Measurements from ENCODE around the gene CTAGE1. TPM values are rescaled to one million over a fixed set of nuclear protein-coding genes. Genes with fewer than 3 reads are reported as not detected.

CTAGE1 gene
- total and polyA plus RNA-seq, 8 donors: not detected

- H3K27ac ChIP-seq: no peak overlapping the region
- intact Hi-C loops (cut with DNase I): no loop called here
- ATAC-seq (no peak), DNase-seq (no peak), FAIRE-seq (no peak)
- H3K27me3 ChIP-seq: peaks cover 0 to 4% (median 1%) of the 10 kb centered on the region in 4 donors
- TF ChIP-seq, protein P1, sequence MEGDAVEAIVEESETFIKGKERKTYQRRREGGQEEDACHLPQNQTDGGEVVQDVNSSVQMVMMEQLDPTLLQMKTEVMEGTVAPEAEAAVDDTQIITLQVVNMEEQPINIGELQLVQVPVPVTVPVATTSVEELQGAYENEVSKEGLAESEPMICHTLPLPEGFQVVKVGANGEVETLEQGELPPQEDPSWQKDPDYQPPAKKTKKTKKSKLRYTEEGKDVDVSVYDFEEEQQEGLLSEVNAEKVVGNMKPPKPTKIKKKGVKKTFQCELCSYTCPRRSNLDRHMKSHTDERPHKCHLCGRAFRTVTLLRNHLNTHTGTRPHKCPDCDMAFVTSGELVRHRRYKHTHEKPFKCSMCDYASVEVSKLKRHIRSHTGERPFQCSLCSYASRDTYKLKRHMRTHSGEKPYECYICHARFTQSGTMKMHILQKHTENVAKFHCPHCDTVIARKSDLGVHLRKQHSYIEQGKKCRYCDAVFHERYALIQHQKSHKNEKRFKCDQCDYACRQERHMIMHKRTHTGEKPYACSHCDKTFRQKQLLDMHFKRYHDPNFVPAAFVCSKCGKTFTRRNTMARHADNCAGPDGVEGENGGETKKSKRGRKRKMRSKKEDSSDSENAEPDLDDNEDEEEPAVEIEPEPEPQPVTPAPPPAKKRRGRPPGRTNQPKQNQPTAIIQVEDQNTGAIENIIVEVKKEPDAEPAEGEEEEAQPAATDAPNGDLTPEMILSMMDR (IDR thresholded peaks at IDR 0.05): no peak
- H3K4me3 ChIP-seq: no peak overlapping the region
- 89 to 96% methylated on average over 2 of the region's 2 CpGs for WGBS, 2 donors
- H3K9me3 ChIP-seq: no peaks in the 10 kb centered on the region
- H3K4me1 ChIP-seq: no peaks in the 10 kb centered on the region
- no peaks in the 10 kb centered on the region for H3K36me3 ChIP-seq
Observed at GRCh38 chr18:22459491-22459890, 41.8 kb upstream of the CTAGE1 start.

DNA sequence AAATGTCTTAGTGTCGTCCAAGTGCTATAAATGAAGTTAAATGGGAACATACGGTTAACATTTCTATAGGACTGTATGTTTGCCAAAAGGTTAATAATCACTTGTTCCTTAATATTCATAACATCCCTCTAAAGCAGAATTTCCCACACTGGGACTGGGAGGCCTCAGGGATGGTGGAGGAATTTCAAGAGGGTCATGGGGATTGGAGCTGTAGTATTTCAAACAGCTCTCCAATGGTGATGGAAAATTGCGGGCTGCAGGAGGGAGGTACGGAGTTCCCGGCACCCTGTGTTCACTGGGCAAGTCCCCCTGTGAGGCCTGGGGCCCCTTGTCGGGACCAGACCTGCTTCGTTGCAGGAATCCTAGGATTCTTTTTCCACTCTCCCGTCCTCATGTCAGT lies 39.8 kb upstream of the CTAGE1 start:
- intact Hi-C loops (cut with DNase I): no loop called here
- DNase-seq (no peak), FAIRE-seq (no peak), ATAC-seq (no peak)
- Histone ChIP-seq H3K9me3 (no peaks in the 10 kb centered on the region), H3K4me3 (no peak overlapping the region), H3K27ac (no peak overlapping the region), H3K27me3 (peaks cover 0 to 4% (median 1%) of the 10 kb centered on the region in 4 donors), H3K4me1 (no peaks in the 10 kb centered on the region), H3K36me3 (no peaks in the 10 kb centered on the region)
- 91 to 94% methylated on average over 8 of the region's 8 CpGs for WGBS, 2 donors
- TF ChIP-seq, protein P1 (IDR thresholded peaks at IDR 0.05): no peak

DNA sequence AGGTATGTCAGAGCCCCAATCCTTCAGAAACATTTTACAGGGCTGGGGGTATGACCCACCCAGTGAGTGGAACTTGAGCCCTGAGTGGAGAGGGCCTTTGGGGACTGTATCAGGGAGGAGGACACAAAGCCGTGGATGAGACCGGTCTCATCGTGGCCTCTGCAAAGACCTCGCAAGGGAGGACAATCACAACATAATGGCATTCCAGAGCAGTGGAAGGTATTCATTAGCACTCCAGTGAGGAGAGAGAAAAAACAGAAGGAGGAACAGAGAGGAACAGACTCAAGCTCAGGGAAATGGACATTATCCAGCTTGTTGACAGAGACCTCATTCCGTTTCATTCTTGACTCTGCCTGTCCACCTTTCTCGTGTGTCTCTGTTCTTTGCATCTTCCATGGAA lies 38.8 kb upstream of the CTAGE1 start:
- Histone ChIP-seq H3K27me3 (peaks cover 0 to 4% (median 1%) of the 10 kb centered on the region in 4 donors), H3K9me3 (no peaks in the 10 kb centered on the region), H3K4me3 (no peak overlapping the region), H3K27ac (no peak overlapping the region), H3K36me3 (no peaks in the 10 kb centered on the region), H3K4me1 (no peaks in the 10 kb centered on the region)
- DNase-seq (no peak), ATAC-seq (no peak), FAIRE-seq (no peak)
- 85% methylated on average over 6 of the region's 6 CpGs for WGBS, 2 donors
- TF ChIP-seq, protein P1 (IDR thresholded peaks at IDR 0.05): no peak
- intact Hi-C loops (cut with DNase I): no loop called here

DNA sequence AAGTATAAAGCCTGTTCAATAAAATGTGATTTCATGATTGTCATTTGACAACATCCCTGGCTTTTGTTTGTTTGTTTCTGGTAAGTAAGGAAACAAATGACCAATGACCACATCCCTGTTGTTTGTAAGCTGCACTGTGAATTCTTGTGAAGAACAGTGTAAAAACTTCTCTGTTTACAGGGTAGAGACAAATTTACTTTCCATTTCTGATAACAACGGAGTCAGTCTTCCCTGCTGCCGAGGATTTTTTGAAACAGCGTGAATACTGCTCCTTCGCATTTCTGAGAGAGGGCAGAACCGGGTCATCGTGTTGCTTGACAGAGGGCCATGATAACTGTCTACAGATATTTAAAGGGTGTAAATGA lies 38.4 kb upstream of the CTAGE1 start:
- no peaks in the 10 kb centered on the region for H3K36me3 ChIP-seq
- WGBS, 2 donors: 66% methylated on average over 6 of the region's 6 CpGs
- DNase-seq (no peak), FAIRE-seq (no peak), ATAC-seq (no peak)
- TF ChIP-seq, protein P1 (IDR thresholded peaks at IDR 0.05): no peak
- no peaks in the 10 kb centered on the region for H3K9me3 ChIP-seq
- no peaks in the 10 kb centered on the region for H3K4me1 ChIP-seq
- intact Hi-C loops (cut with DNase I): no loop called here
- H3K27me3 ChIP-seq: peaks cover 0 to 4% (median 1%) of the 10 kb centered on the region in 4 donors
- no peak overlapping the region for H3K4me3 ChIP-seq
- H3K27ac ChIP-seq: no peak overlapping the region

- H3K27ac ChIP-seq: no peak overlapping the region
- H3K36me3 ChIP-seq: no peaks in the 10 kb centered on the region
- TF ChIP-seq, protein P1 (IDR thresholded peaks at IDR 0.05): no peak
- DNase-seq: no peak
- H3K9me3 ChIP-seq: no peaks in the 10 kb centered on the region
- ATAC-seq: peak in 2 of 4 donors; percentile 44 to 46
- FAIRE-seq: no peak
- H3K4me3 ChIP-seq: no peak overlapping the region
- intact Hi-C loops (cut with DNase I): no loop called here
- WGBS, 2 donors: 76 to 87% methylated on average over 3 of the region's 3 CpGs
- no peaks in the 10 kb centered on the region for H3K4me1 ChIP-seq
- peaks cover 0 to 4% (median 1%) of the 10 kb centered on the region in 4 donors for H3K27me3 ChIP-seq
Observed at GRCh38 chr18:22455425-22456115, 37.9 kb upstream of the CTAGE1 start.

Measured in pancreas (tissue), 10 donors.